MCF 10A (cell line): Measurements from ENCODE around the gene GSC2. TPM values are rescaled to one million over a fixed set of nuclear protein-coding genes. Genes with fewer than 3 reads are reported as not detected.

ENCODE experiments used
- BruUV-seq: library from RNA; stranded (reverse); fragments of 400-500 nt; replicated peaks from 2 replicates; lab custom pipeline; 2021; lab: Mats Ljungman, UMichigan
- CTCF ChIA-PET: fragments of 300-600 bp; sonication (Branson Sonifier 250); formaldehyde crosslinking; extraction: SDS; loops from one replicate; lab custom pipeline; 2021; ENCODE audit warnings: antibody characterized with exemption, inconsistent platforms; lab: Yijun Ruan, JAX
- POLR2A ChIA-PET: fragments of 300-600, 350-650 bp; sonication (Branson Sonifier 250); formaldehyde crosslinking; extraction: SDS; loops from one replicate; lab custom pipeline; 2020; ENCODE audit warnings: antibody characterized with exemption, inconsistent platforms; lab: Yijun Ruan, JAX
- DNase-seq: peaks from one replicate; pipeline ENCODE4 v3.0.0-alpha.2; 2018; ENCODE audit not compliant: unreplicated experiment
- H3K27ac Mint-ChIP-seq: one replicate; pipeline ENCODE4 v1.8.0; 2022; ENCODE audit warnings: mild to moderate bottlenecking, low read depth, mixed read lengths; ENCODE audit not compliant: unreplicated experiment
- H3K27me3 Mint-ChIP-seq: one replicate; pipeline ENCODE4 v1.8.0; 2022; ENCODE audit warnings: mixed read lengths; ENCODE audit not compliant: insufficient read depth, unreplicated experiment
- H3K36me3 Mint-ChIP-seq: one replicate; pipeline ENCODE4 v1.8.0; 2022; ENCODE audit warnings: mild to moderate bottlenecking, moderate library complexity, mixed read lengths; ENCODE audit not compliant: insufficient read depth, unreplicated experiment
- H3K4me1 Mint-ChIP-seq: one replicate; pipeline ENCODE4 v1.8.0; 2022; ENCODE audit warnings: mixed read lengths; ENCODE audit not compliant: insufficient read depth, unreplicated experiment
- H3K4me3 Mint-ChIP-seq: one replicate; pipeline ENCODE4 v1.8.0; 2022; ENCODE audit warnings: mild to moderate bottlenecking, moderate library complexity, mixed read lengths; ENCODE audit not compliant: unreplicated experiment
- H3K9me3 Mint-ChIP-seq: one replicate; pipeline ENCODE4 v1.8.0; 2022; ENCODE audit warnings: mixed read lengths; ENCODE audit not compliant: unreplicated experiment
- CTCF ChIP-seq: fragments of 200-600 bp; IDR thresholded peaks from one replicate; pipeline ENCODE4 v1.8.0; 2022; ENCODE audit warnings: antibody characterized with exemption, mild to moderate bottlenecking; ENCODE audit not compliant: unreplicated experiment
- intact Hi-C: fragments of 100-400 bp; cut with micrococcal nuclease; formaldehyde crosslinking; loops from 2 replicates; pipeline ENCODE4 v1.14.1; 2022
- total RNA-seq: library from RNA; stranded (reverse); gene quantifications from 2 replicates; pipeline ENCODE4 v1.2.3, GENCODE V29; 2022

Gene GSC2
- total RNA-seq, 1 experiment from 2014 or later: not detected

DNA sequence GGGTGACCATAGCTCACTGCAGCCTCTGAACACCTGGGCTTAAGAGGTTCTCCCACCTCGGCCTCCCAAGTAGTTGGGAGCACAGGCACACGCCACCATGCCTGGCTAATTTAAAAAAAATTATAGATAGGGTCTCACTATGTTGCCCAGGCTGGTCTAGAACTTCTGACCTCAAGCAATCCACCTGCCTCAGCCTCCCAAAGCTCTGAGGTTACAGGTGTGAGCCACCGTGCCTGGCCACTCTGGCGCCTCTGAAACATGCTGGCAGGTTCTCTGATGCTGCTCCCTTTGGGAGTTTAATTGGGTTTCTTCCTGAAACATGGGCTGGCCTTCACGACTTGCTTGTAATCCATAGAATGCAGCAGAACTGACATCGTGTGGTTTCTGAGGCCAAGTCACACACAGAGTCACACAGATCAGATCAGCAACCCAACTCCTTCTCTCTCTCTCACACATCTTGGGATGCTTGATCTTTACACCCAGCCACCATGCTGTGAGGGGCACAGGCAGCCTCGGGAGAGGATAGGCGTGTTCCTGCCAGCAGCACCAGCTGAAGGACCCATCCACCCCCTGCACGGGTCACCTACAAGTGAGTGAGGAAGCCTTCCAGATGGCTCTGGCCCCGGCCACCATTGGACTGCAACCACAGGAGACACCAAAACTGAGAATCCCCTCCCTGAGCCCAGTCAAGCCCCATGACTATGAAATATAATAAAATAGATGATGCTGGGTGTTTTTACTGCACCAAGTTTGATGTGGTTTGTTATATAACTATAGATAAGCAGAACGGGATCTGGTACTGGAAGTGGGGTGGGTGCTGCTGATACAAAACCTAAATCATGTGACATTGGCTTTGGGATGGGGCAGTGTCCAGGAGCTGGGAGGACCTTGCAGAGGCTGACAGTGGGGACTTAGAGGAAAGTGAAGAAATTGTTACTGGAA is 3.1 kb upstream of the GSC2 start:
- Mint-ChIP-seq H3K9me3 (peaks cover 8% of the 10 kb centered on the region), H3K4me3 (no peak overlapping the region), H3K36me3 (no peaks in the 10 kb centered on the region), H3K27ac (no peak overlapping the region), H3K27me3 (peaks cover 31% of the 10 kb centered on the region), H3K4me1 (no peaks in the 10 kb centered on the region)
- intact Hi-C loops: no loop called here
- POLR2A ChIA-PET: interaction anchor here (1.1 to 3.7 kb wide), 2 partner anchors 9 to 106 kb away, joined by 4 to 14 read pairs; partner anchors contain the start of gene ESS2
- BruUV-seq: no TSS peak
- TF ChIP-seq CTCF: no peak
- DNase-seq: no peak
- CTCF ChIA-PET: interaction anchor here (0.6 to 2.8 kb wide), 5 partner anchors 9 to 1401 kb away, joined by 3 to 15 read pairs (median 3); partner anchors contain the start of gene ESS2

- intact Hi-C loops: no loop called here
- no peak overlapping the region for H3K27ac Mint-ChIP-seq
- no TSS peak for BruUV-seq
- no peaks in the 10 kb centered on the region for H3K4me1 Mint-ChIP-seq
- H3K4me3 Mint-ChIP-seq: no peak overlapping the region
- ChIA-PET CTCF (interaction anchor here (0.5 to 0.7 kb wide), 2 partner anchors 109 to 385 kb away, joined by 3 read pairs; no protein-coding TSS in a partner anchor), POLR2A (interaction anchor here (0.9 kb wide), 1 partner anchor 27 kb away, joined by 3 read pairs; the partner anchor contains the start of gene SLC25A1)
- peaks cover 31% of the 10 kb centered on the region for H3K27me3 Mint-ChIP-seq
- TF ChIP-seq CTCF: no peak
- no peaks in the 10 kb centered on the region for H3K36me3 Mint-ChIP-seq
- H3K9me3 Mint-ChIP-seq: peaks cover 8% of the 10 kb centered on the region
- no peak for DNase-seq
These were observed 1.5 kb upstream of the GSC2 start for GRCh38 chr22:19151329-19152191.

DNA sequence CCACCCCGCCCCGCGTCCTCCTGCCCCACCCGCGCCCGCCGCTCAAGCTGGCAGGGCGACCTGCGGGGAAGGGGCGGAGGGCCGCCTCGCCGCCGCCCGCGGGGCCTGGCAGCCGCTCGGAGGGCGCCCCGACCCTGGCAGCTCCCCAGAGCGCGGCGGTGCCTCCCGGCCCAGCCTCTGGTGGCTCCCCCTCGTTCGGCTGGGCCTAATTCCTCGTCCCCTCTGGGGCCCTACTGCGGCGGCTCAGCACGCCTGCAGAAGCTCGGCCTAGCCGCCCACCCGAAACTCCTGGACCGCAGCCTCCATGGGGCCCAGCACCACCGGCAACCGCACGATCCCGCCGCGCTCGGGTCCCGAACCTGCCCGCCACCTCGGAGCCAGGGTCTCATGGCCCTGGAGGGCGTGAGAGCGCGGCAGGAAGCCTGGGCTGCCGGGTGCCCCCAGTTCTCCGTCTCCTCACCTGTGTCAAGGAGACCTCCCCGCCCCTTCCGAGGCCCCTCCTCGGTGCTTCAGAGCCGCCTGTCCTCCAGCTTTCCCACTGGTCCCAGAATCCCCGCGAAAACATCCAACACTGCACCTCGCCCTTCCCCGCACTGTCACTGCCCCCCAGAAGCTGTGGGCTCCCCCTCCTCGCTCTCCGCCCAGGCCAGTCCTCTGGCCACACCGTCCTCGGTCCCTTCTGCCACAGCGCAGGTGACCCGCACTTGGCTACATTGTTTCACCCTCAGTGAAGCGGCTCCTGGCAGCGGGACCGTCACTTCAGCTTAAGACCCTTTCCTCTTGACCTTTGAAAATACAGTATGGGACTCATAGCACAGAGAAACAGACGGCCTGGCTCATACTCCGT is 613 bp upstream of the GSC2 start:
- ChIA-PET POLR2A (interaction anchor here (0.9 kb wide), 1 partner anchor 28 kb away, joined by 3 read pairs; the partner anchor contains the start of gene SLC25A1), CTCF (interaction anchor here (0.5 kb wide), 1 partner anchor 386 kb away, joined by 3 read pairs; no protein-coding TSS in a partner anchor)
- H3K27ac Mint-ChIP-seq: no peak overlapping the region
- no peak for TF ChIP-seq CTCF
- intact Hi-C loops: no loop called here
- H3K36me3 Mint-ChIP-seq: no peaks in the 10 kb centered on the region
- no TSS peak for BruUV-seq
- no peaks in the 10 kb centered on the region for H3K4me1 Mint-ChIP-seq
- H3K9me3 Mint-ChIP-seq: peaks cover 8% of the 10 kb centered on the region
- H3K27me3 Mint-ChIP-seq: peaks cover 31% of the 10 kb centered on the region
- H3K4me3 Mint-ChIP-seq: no peak overlapping the region
- DNase-seq: no peak
